HEK293 (cell line): ENCODE measurements around the gene AFF4.
A peak's percentile ranks its signal among the peaks of the same experiment; 100 is the strongest.

Experiments used
- GLIS2 ChIP-seq: fragments of 450-650 bp; formaldehyde crosslinking; IDR thresholded peaks from 2 replicates; pipeline ENCODE4 v1.5.1; 2016; ENCODE audit warnings: missing biosample characterization, missing genetic modification characterization
- KLF7 ChIP-seq: fragments of 450-650 bp; formaldehyde crosslinking; IDR thresholded peaks from 2 replicates; pipeline ENCODE4 v1.5.1; 2016; ENCODE audit warnings: missing biosample characterization, missing genetic modification characterization, borderline replicate concordance
- MYNN ChIP-seq: fragments of 450-650 bp; formaldehyde crosslinking; IDR thresholded peaks from 2 replicates; pipeline ENCODE4 v1.5.1; 2016; ENCODE audit warnings: missing biosample characterization, missing genetic modification characterization, borderline replicate concordance
- OVOL3 ChIP-seq: fragments of 450-650 bp; formaldehyde crosslinking; IDR thresholded peaks from 2 replicates; pipeline ENCODE4 v1.5.1; 2016; ENCODE audit warnings: missing biosample characterization, missing genetic modification characterization
- TCF7L2 ChIP-seq: IDR thresholded peaks from 2 replicates; pipeline ENCODE4 v1.6.1; 2011; ENCODE audit warnings: low read depth, mild to moderate bottlenecking, inconsistent platforms, low read length, moderate library complexity, borderline replicate concordance
- ZEB2 ChIP-seq: fragments of 450-650 bp; formaldehyde crosslinking; IDR thresholded peaks from 2 replicates; pipeline ENCODE4 v1.5.1; 2016; ENCODE audit warnings: missing biosample characterization, missing genetic modification characterization
- ZNF121 ChIP-seq: fragments of 450-650 bp; formaldehyde crosslinking; IDR thresholded peaks from 2 replicates; pipeline ENCODE4 v1.5.1; 2016; ENCODE audit warnings: missing biosample characterization, missing genetic modification characterization
- ZNF132 ChIP-seq: fragments of 450-650 bp; formaldehyde crosslinking; IDR thresholded peaks from 2 replicates; pipeline ENCODE4 v1.5.1; 2017; ENCODE audit warnings: missing biosample characterization, missing genetic modification characterization, borderline replicate concordance
- ZNF174 ChIP-seq: fragments of 450-650 bp; formaldehyde crosslinking; IDR thresholded peaks from 2 replicates; pipeline ENCODE4 v1.5.0; 2017; ENCODE audit warnings: missing biosample characterization, mild to moderate bottlenecking, missing genetic modification characterization
- ZNF239 ChIP-seq: fragments of 450-650 bp; formaldehyde crosslinking; IDR thresholded peaks from 2 replicates; pipeline ENCODE4 v1.5.1; 2016; ENCODE audit warnings: missing biosample characterization, missing genetic modification characterization
- ZNF266 ChIP-seq: fragments of 450-650 bp; formaldehyde crosslinking; IDR thresholded peaks from 2 replicates; pipeline ENCODE4 v1.5.1; 2016; ENCODE audit warnings: missing biosample characterization, missing genetic modification characterization, low read depth
- ZNF302 ChIP-seq: fragments of 450-650 bp; formaldehyde crosslinking; IDR thresholded peaks from 2 replicates; pipeline ENCODE4 v1.5.1; 2016; ENCODE audit warnings: missing biosample characterization, missing genetic modification characterization, low read depth
- ZNF529 ChIP-seq: fragments of 450-650 bp; formaldehyde crosslinking; IDR thresholded peaks from 2 replicates; pipeline ENCODE4 v1.5.1; 2017; ENCODE audit warnings: missing genetic modification characterization, missing biosample characterization; ENCODE audit not compliant: insufficient replicate concordance
- ZNF580 ChIP-seq: fragments of 450-650 bp; formaldehyde crosslinking; IDR thresholded peaks from 2 replicates; pipeline ENCODE4 v1.5.1; 2016; ENCODE audit warnings: missing biosample characterization, missing genetic modification characterization
- ZNF600 ChIP-seq: fragments of 450-650 bp; formaldehyde crosslinking; IDR thresholded peaks from 2 replicates; pipeline ENCODE4 v1.5.1; 2016; ENCODE audit warnings: missing biosample characterization, missing genetic modification characterization
- ZNF610 ChIP-seq: fragments of 450-650 bp; formaldehyde crosslinking; IDR thresholded peaks from 2 replicates; pipeline ENCODE4 v1.5.1; 2016; ENCODE audit warnings: missing biosample characterization, missing genetic modification characterization, borderline replicate concordance
- ZNF639 ChIP-seq: fragments of 450-650 bp; formaldehyde crosslinking; IDR thresholded peaks from 2 replicates; pipeline ENCODE4 v1.5.1; 2016; ENCODE audit warnings: missing biosample characterization, missing genetic modification characterization
- ZNF704 ChIP-seq: fragments of 450-650 bp; formaldehyde crosslinking; IDR thresholded peaks from 2 replicates; pipeline ENCODE4 v1.5.1; 2016; ENCODE audit warnings: missing biosample characterization, missing genetic modification characterization
- ZNF747 ChIP-seq: fragments of 450-650 bp; formaldehyde crosslinking; IDR thresholded peaks from 2 replicates; pipeline ENCODE4 v1.5.1; 2016; ENCODE audit warnings: missing biosample characterization, missing genetic modification characterization
- TF ChIP-seq, protein P1 (sequence below): fragments of 450-650 bp; formaldehyde crosslinking; IDR thresholded peaks from 2 replicates; pipeline ENCODE4 v1.5.1; 2016; ENCODE audit warnings: missing biosample characterization, missing genetic modification characterization
- TF ChIP-seq, protein P2 (sequence below): fragments of 450-650 bp; formaldehyde crosslinking; IDR thresholded peaks from 2 replicates; pipeline ENCODE4 v1.5.1; 2017; ENCODE audit warnings: missing biosample characterization, missing genetic modification characterization
- TF ChIP-seq, protein P3 (sequence below): fragments of 450-650 bp; formaldehyde crosslinking; IDR thresholded peaks from 2 replicates; pipeline ENCODE4 v1.5.1; 2016; ENCODE audit warnings: missing biosample characterization, missing genetic modification characterization
- TF ChIP-seq, protein P4 (sequence below): fragments of 450-650 bp; formaldehyde crosslinking; IDR thresholded peaks from 2 replicates; pipeline ENCODE4 v1.5.0; 2017; ENCODE audit warnings: missing biosample characterization, missing genetic modification characterization, borderline replicate concordance
- TF ChIP-seq, protein P5 (sequence below): fragments of 450-650 bp; IDR thresholded peaks from 2 replicates; pipeline ENCODE4 v1.5.1; 2018; ENCODE audit warnings: missing biosample characterization, missing genetic modification characterization
- TF ChIP-seq, protein P6 (sequence below): fragments of 450-650 bp; formaldehyde crosslinking; IDR thresholded peaks from 2 replicates; pipeline ENCODE4 v1.5.1; 2017; ENCODE audit warnings: missing biosample characterization, missing genetic modification characterization

The AFF4 gene

GRCh38 chr5:132962429-132963021 is 909 bp downstream of the AFF4 start (continued):
- TF ChIP-seq, protein P1, sequence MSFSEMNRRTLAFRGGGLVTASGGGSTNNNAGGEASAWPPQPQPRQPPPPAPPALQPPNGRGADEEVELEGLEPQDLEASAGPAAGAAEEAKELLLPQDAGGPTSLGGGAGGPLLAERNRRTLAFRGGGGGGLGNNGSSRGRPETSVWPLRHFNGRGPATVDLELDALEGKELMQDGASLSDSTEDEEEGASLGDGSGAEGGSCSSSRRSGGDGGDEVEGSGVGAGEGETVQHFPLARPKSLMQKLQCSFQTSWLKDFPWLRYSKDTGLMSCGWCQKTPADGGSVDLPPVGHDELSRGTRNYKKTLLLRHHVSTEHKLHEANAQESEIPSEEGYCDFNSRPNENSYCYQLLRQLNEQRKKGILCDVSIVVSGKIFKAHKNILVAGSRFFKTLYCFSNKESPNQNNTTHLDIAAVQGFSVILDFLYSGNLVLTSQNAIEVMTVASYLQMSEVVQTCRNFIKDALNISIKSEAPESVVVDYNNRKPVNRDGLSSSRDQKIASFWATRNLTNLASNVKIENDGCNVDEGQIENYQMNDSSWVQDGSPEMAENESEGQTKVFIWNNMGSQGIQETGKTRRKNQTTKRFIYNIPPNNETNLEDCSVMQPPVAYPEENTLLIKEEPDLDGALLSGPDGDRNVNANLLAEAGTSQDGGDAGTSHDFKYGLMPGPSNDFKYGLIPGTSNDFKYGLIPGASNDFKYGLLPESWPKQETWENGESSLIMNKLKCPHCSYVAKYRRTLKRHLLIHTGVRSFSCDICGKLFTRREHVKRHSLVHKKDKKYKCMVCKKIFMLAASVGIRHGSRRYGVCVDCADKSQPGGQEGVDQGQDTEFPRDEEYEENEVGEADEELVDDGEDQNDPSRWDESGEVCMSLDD (tag by site-specific recombination): no peak
- TF ChIP-seq ZNF266 (no peak), ZNF704 (tag by site-specific recombination) (no peak), TCF7L2 (no peak), ZNF239 (tag by site-specific recombination) (no peak), ZNF610 (tag by site-specific recombination) (no peak), ZNF132 (tag by site-specific recombination) (no peak), ZNF580 (tag by site-specific recombination) (peak; percentile 30; the same call in 1 of the 2 replicates), OVOL3 (tag by site-specific recombination) (no peak), ZNF600 (tag by site-specific recombination) (peak; percentile 78), MYNN (tag by site-specific recombination) (no peak), ZNF302 (no peak), ZNF174 (tag by site-specific recombination) (no peak), ZNF639 (peak; percentile 61; the same call in 1 of the 2 replicates), GLIS2 (tag by site-specific recombination) (peak; percentile 26), ZEB2 (tag by site-specific recombination) (0 out of 2 replicates have a peak, but pooled peaks have one; percentile 33), ZNF529 (tag by site-specific recombination) (no peak), KLF7 (no peak), ZNF747 (tag by site-specific recombination) (no peak), ZNF121 (tag by site-specific recombination) (no peak)
- TF ChIP-seq, protein P2, sequence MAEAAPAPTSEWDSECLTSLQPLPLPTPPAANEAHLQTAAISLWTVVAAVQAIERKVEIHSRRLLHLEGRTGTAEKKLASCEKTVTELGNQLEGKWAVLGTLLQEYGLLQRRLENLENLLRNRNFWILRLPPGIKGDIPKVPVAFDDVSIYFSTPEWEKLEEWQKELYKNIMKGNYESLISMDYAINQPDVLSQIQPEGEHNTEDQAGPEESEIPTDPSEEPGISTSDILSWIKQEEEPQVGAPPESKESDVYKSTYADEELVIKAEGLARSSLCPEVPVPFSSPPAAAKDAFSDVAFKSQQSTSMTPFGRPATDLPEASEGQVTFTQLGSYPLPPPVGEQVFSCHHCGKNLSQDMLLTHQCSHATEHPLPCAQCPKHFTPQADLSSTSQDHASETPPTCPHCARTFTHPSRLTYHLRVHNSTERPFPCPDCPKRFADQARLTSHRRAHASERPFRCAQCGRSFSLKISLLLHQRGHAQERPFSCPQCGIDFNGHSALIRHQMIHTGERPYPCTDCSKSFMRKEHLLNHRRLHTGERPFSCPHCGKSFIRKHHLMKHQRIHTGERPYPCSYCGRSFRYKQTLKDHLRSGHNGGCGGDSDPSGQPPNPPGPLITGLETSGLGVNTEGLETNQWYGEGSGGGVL (tag by site-specific recombination): peak; percentile 63
- TF ChIP-seq, protein P3, sequence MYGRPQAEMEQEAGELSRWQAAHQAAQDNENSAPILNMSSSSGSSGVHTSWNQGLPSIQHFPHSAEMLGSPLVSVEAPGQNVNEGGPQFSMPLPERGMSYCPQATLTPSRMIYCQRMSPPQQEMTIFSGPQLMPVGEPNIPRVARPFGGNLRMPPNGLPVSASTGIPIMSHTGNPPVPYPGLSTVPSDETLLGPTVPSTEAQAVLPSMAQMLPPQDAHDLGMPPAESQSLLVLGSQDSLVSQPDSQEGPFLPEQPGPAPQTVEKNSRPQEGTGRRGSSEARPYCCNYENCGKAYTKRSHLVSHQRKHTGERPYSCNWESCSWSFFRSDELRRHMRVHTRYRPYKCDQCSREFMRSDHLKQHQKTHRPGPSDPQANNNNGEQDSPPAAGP (tag by site-specific recombination): no peak
- TF ChIP-seq, protein P4, sequence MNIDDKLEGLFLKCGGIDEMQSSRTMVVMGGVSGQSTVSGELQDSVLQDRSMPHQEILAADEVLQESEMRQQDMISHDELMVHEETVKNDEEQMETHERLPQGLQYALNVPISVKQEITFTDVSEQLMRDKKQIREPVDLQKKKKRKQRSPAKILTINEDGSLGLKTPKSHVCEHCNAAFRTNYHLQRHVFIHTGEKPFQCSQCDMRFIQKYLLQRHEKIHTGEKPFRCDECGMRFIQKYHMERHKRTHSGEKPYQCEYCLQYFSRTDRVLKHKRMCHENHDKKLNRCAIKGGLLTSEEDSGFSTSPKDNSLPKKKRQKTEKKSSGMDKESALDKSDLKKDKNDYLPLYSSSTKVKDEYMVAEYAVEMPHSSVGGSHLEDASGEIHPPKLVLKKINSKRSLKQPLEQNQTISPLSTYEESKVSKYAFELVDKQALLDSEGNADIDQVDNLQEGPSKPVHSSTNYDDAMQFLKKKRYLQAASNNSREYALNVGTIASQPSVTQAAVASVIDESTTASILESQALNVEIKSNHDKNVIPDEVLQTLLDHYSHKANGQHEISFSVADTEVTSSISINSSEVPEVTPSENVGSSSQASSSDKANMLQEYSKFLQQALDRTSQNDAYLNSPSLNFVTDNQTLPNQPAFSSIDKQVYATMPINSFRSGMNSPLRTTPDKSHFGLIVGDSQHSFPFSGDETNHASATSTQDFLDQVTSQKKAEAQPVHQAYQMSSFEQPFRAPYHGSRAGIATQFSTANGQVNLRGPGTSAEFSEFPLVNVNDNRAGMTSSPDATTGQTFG (tag by site-specific recombination): no peak
- TF ChIP-seq, protein P5, sequence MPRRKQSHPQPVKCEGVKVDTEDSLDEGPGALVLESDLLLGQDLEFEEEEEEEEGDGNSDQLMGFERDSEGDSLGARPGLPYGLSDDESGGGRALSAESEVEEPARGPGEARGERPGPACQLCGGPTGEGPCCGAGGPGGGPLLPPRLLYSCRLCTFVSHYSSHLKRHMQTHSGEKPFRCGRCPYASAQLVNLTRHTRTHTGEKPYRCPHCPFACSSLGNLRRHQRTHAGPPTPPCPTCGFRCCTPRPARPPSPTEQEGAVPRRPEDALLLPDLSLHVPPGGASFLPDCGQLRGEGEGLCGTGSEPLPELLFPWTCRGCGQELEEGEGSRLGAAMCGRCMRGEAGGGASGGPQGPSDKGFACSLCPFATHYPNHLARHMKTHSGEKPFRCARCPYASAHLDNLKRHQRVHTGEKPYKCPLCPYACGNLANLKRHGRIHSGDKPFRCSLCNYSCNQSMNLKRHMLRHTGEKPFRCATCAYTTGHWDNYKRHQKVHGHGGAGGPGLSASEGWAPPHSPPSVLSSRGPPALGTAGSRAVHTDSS (tag by site-specific recombination): no peak
- TF ChIP-seq, protein P6, sequence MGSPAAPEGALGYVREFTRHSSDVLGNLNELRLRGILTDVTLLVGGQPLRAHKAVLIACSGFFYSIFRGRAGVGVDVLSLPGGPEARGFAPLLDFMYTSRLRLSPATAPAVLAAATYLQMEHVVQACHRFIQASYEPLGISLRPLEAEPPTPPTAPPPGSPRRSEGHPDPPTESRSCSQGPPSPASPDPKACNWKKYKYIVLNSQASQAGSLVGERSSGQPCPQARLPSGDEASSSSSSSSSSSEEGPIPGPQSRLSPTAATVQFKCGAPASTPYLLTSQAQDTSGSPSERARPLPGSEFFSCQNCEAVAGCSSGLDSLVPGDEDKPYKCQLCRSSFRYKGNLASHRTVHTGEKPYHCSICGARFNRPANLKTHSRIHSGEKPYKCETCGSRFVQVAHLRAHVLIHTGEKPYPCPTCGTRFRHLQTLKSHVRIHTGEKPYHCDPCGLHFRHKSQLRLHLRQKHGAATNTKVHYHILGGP (tag by site-specific recombination): no peak
